CD4-positive, alpha-beta T cell treated with Interleukin-21 for 1 hour (primary cell): Measurements from ENCODE around the gene PHPT1.
"Not testable (repeated sequence)": the region's sequence is repeated elsewhere in the genome, so short reads cannot be mapped to it uniquely, and the experiment has no call there.

Experiments
- DNase-seq: peaks from one replicate; pipeline ENCODE4 v3.0.0-alpha.2; 2020

The PHPT1 gene

GRCh38 chr9:136823136-136824046, 25.8 kb upstream of the PHPT1 start:
- DNase-seq, result no peak

GRCh38 chr9:136824496-136825225, 24.5 kb upstream of the PHPT1 start:
- DNase-seq, result no peak

- DNase-seq, result no peak
These were observed 23.7 kb upstream of the PHPT1 start for GRCh38 chr9:136825295-136826187.

GRCh38 chr9:136826188-136826541, 23.0 kb upstream of the PHPT1 start:
- no peak for DNase-seq

- no peak for DNase-seq
These were observed 22.3 kb upstream of the PHPT1 start for GRCh38 chr9:136826703-136827582.

- no peak for DNase-seq
These were observed 21.3 kb upstream of the PHPT1 start for GRCh38 chr9:136827794-136828473.

- no peak for DNase-seq
These were observed 20.6 kb upstream of the PHPT1 start for GRCh38 chr9:136828474-136829140.

- no peak for DNase-seq
These were observed 19.8 kb upstream of the PHPT1 start for GRCh38 chr9:136829412-136829811.

- no peak for DNase-seq
These were observed 19.0 kb upstream of the PHPT1 start for GRCh38 chr9:136829981-136830885.

GRCh38 chr9:136831002-136831719, 18.0 kb upstream of the PHPT1 start:
- no peak for DNase-seq

- no peak for DNase-seq
These were observed 17.5 kb upstream of the PHPT1 start for GRCh38 chr9:136831720-136832104.

GRCh38 chr9:136832581-136832980, 16.6 kb upstream of the PHPT1 start:
- no peak for DNase-seq

- DNase-seq, result not testable (repeated sequence)
These were observed 15.7 kb upstream of the PHPT1 start for GRCh38 chr9:136833381-136834048.

GRCh38 chr9:136835162-136835931, 13.9 kb upstream of the PHPT1 start:
- no peak for DNase-seq

GRCh38 chr9:136835932-136836904, 13.0 kb upstream of the PHPT1 start:
- DNase-seq, result no peak

GRCh38 chr9:136837146-136837855, 11.9 kb upstream of the PHPT1 start:
- no peak for DNase-seq
